ENCODE measurements around the gene EIF3C.
A peak's percentile ranks its signal among the peaks of the same experiment; 100 is the strongest.
"Not testable (repeated sequence)": the region's sequence is repeated elsewhere in the genome, so short reads cannot be mapped to it uniquely, and the experiment has no call there.

EIF3C gene

DNA sequence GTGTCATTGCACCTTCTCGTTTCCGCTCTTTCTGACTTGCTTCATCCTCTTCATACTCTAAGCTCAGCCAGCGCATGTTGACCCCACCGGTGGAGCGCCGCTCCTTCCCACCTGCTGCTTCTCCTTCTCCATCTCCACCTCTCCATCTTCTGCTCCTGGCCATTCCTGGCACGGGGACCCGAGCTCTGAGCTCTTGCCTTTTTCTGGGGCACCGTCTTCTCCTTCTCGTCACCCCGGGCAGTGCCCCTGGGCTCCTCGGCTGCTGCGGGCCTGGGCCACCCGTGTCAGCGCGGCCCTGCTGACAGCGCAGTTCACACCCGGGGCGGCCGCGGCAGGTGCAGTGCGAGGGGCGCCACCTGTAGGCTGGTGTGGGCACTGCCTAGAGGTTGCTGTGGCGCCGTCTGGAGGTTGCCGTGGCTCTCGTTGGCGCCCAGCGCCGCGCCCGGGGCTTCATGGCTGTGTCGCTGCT, 38.8 kb downstream of the EIF3C start:
- DNase-seq (ENCODE audit: low spot score), result peak; percentile 17

- DNase-seq (ENCODE audit: low spot score), result not testable (repeated sequence)
Measured at GRCh38 chr16:28750469-28751067, 39.3 kb downstream of the EIF3C start.

DNA sequence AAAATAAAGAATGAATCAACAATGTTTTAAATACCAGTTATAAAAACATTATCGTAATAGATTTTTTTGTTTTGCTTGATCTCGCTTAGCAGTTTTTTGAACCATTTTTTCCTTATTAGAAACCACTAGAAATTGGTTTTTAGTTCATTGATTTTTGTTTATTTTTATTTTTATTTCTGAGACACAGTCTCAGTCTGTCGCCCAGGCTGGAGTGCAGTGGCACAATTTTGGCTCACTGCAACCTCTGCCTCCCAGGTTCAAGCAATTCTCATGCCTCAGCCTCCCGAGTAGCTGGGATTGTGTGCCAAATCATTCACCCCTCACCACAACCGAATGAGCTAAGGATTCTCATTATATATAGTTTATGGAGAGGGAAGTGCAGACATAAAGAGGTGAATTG, 40.2 kb downstream of the EIF3C start, which contains the start of gene NPIPB9:
TSS of gene NPIPB9 (plus strand) at position 301 of the 400 bp plus-strand sequence.
- DNase-seq (ENCODE audit: low spot score), result not testable (repeated sequence)

- not testable (repeated sequence) for DNase-seq (ENCODE audit: low spot score)
Measured at GRCh38 chr16:28781697-28782096, 70.4 kb downstream of the EIF3C start.

DNA sequence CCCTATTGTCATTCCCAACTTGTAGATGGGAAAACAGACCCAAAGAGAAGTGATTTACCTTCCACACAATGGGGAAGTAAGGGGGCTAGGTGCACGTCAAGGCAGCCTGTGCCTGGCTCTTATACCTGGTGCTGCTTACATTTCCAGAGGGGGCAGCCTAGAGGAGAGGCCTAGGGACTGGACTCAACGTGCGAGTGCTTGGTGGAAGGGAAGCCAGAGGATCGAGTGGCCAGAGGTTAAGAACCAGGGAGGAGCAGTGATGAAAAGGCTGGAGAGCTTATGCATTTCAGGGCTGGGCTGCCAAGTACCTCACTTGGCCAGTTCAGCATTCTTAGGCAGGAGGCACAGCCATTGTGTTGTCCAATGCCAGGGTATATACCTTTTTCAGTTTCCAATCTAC, 71.1 kb downstream of the EIF3C start:
- not testable (repeated sequence) for DNase-seq (ENCODE audit: low spot score)

Measured in activated CD4-positive, alpha-beta T cell treated with anti-CD3 and anti-CD28 coated beads, Interleukin-2, Interleukin-4, amounts not matched to agents 100 ng/mL and 50 ng/mL, durations not matched to agents 16 hours and 8 hours (primary cell).